ENCODE results near the gene TIMM17A.

DNA sequence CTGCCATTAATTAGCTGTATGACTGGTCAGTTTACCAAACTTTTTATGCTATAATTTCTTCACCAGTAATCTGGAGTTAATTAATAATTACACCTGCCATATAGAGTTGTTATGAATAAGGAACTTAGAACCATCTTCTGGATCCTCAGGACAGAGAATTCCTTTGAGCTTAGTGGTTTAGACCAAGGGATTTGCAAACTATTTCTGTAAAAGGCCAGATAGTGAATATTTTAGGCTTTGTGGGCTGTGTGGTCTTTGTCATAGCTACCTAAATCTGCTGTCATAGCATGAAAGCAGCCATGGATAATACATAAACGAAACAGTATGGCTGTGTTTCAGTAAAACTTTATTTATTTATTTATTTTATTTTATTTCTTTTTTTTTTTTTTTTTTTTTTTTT is 9.0 kb downstream of the TIMM17A start:
- TF ChIP-seq EZH2 (IDR thresholded peaks at IDR 0.05; ENCODE audit: borderline replicate concordance, low read length) = no peak
- TF ChIP-seq, protein P1, sequence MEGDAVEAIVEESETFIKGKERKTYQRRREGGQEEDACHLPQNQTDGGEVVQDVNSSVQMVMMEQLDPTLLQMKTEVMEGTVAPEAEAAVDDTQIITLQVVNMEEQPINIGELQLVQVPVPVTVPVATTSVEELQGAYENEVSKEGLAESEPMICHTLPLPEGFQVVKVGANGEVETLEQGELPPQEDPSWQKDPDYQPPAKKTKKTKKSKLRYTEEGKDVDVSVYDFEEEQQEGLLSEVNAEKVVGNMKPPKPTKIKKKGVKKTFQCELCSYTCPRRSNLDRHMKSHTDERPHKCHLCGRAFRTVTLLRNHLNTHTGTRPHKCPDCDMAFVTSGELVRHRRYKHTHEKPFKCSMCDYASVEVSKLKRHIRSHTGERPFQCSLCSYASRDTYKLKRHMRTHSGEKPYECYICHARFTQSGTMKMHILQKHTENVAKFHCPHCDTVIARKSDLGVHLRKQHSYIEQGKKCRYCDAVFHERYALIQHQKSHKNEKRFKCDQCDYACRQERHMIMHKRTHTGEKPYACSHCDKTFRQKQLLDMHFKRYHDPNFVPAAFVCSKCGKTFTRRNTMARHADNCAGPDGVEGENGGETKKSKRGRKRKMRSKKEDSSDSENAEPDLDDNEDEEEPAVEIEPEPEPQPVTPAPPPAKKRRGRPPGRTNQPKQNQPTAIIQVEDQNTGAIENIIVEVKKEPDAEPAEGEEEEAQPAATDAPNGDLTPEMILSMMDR (IDR thresholded peaks at IDR 0.05; ENCODE audit: low read length) = no peak
